CD8-positive, alpha-beta memory T cell (primary cell): ENCODE measurements around the gene DGLUCY. TPM values are rescaled to one million over a fixed set of nuclear protein-coding genes. Genes with fewer than 3 reads are reported as not detected.
"Not testable (repeated sequence)": the region's sequence is repeated elsewhere in the genome, so short reads cannot be mapped to it uniquely, and the experiment has no call there.

Source experiments
- CTCF ChIA-PET: fragments of 350-600 bp; sonication (Branson Sonifier 250); formaldehyde crosslinking; loops from one replicate; lab custom pipeline; 2021; ENCODE audit warnings: antibody characterized with exemption; lab: Charles Lee
- POLR2A ChIA-PET: fragments of 350-600 bp; sonication (Branson Sonifier 250); formaldehyde crosslinking; loops from one replicate; lab custom pipeline; 2021; ENCODE audit warnings: antibody characterized with exemption; lab: Charles Lee
- DNase-seq, 5 donors: peaks; one replicate each; pipeline versions ENCODE4 v3.0.0 to v3.0.0-alpha.2; 2020 to 2022; ENCODE audit warnings: mixed read lengths in 1 of 5
- H3K27ac ChIP-seq: one replicate; pipeline ENCODE4 v1.7.0; 2013; ENCODE audit warnings: low read depth, mild to moderate bottlenecking, low read length, moderate library complexity
- H3K27me3 ChIP-seq: 2 replicates; pipeline ENCODE4 v1.7.0; 2013; ENCODE audit warnings: low read length, mild to moderate bottlenecking; ENCODE audit not compliant: insufficient read depth, poor library complexity, severe bottlenecking
- H3K36me3 ChIP-seq: 2 replicates; pipeline ENCODE4 v1.7.0; 2013; ENCODE audit warnings: mild to moderate bottlenecking, low read length, moderate library complexity; ENCODE audit not compliant: insufficient read depth
- H3K4me1 ChIP-seq: 2 replicates; pipeline ENCODE4 v1.7.0; 2013; ENCODE audit warnings: mild to moderate bottlenecking, low read length, moderate library complexity; ENCODE audit not compliant: insufficient read depth
- H3K4me3 ChIP-seq: 2 replicates; pipeline ENCODE4 v1.7.0; 2013; ENCODE audit warnings: mild to moderate bottlenecking, low read length
- H3K9me3 ChIP-seq: 2 replicates; pipeline ENCODE4 v1.7.0; 2013; ENCODE audit warnings: mild to moderate bottlenecking, low read length
- H3K27ac Mint-ChIP-seq, 8 donors: one replicate each; pipeline ENCODE4 v1.8.0; 2020 to 2021; ENCODE audit warnings: mixed read lengths in 8 of 8, mild to moderate bottlenecking in 6 of 8, inconsistent platforms in 3 of 8, moderate library complexity in 3 of 8
- H3K27me3 Mint-ChIP-seq, 2 donors: one replicate each; pipeline ENCODE4 v1.8.0; 2020 to 2021; ENCODE audit warnings: mixed read lengths in 2 of 2, mild to moderate bottlenecking in 1 of 2, moderate library complexity in 1 of 2
- H3K36me3 Mint-ChIP-seq, 3 donors: one replicate each; pipeline ENCODE4 v1.8.0; 2020 to 2021; ENCODE audit warnings: mixed read lengths in 3 of 3, inconsistent platforms in 1 of 3, mild to moderate bottlenecking in 1 of 3
- H3K4me1 Mint-ChIP-seq, 3 donors: one replicate each; pipeline ENCODE4 v1.8.0; 2020 to 2021; ENCODE audit warnings: mixed read lengths in 3 of 3, inconsistent platforms in 1 of 3, mild to moderate bottlenecking in 1 of 3
- H3K4me3 Mint-ChIP-seq, 7 donors: one replicate each; pipeline ENCODE4 v1.8.0; 2020 to 2021; ENCODE audit warnings: mixed read lengths in 7 of 7, mild to moderate bottlenecking in 6 of 7, moderate library complexity in 4 of 7, inconsistent platforms in 2 of 7
- H3K9me3 Mint-ChIP-seq, 5 donors: one replicate each; pipeline ENCODE4 v1.8.0; 2020 to 2022; ENCODE audit warnings: mixed read lengths in 5 of 5, mild to moderate bottlenecking in 3 of 5, moderate library complexity in 2 of 5, inconsistent platforms in 1 of 5
- polyA plus RNA-seq: library from polyadenylated mRNA; unstranded; fragments of 300-500 nt; fragmentation: Illumina TruSeq; gene quantifications from one replicate; pipeline ENCODE4 v1.2.3, GENCODE V29; 2021
- total RNA-seq, 2 experiments: library from RNA; stranded (reverse); gene quantifications; one replicate each; pipeline ENCODE4 v1.2.3, GENCODE V29; 2021

DGLUCY gene
- total and polyA plus RNA-seq, 3 experiments from 2014 or later: 45.3 to 55.5 (median 48.7) TPM

GRCh38 chr14:91244501-91244901 is 130.6 kb downstream of the DGLUCY start, which contains the start of gene GPR68:
TSS of gene GPR68 (minus strand) at chr14:91244704. CDS start at chr14:91235050, 9,654 bp downstream.
- Histone ChIP-seq H3K9me3 (no peaks in the 10 kb centered on the region), H3K27me3 (no peaks in the 10 kb centered on the region), H3K27ac (peak within 1 kb of the TSS; percentile 94), H3K36me3 (no peaks in the 10 kb centered on the region), H3K4me3 (peak within 1 kb of the TSS; percentile 82), H3K4me1 (peaks cover 80% of the 10 kb centered on the region)
- H3K27me3 Mint-ChIP-seq: peaks cover 0 to 5% of the 10 kb centered on the region in 2 donors
- DNase-seq: peak in 2 of 5 donors; percentile 29 to 62
- ChIA-PET CTCF (interaction anchor here (1.0 to 6.9 kb wide), 13 partner anchors 7 to 341 kb away, joined by 3 to 43 read pairs (median 5); no protein-coding TSS in a partner anchor), POLR2A (interaction anchor here (0.7 to 5.1 kb wide), 10 partner anchors 7 to 184 kb away, joined by 3 to 88 read pairs (median 6); partner anchors contain the start of gene RPS6KA5)
- H3K4me3 Mint-ChIP-seq: peak within 1 kb of the TSS; percentile 87 to 95 (median 92)
- H3K36me3 Mint-ChIP-seq: peaks cover 12 to 34% (median 18%) of the 10 kb centered on the region in 3 donors
- H3K9me3 Mint-ChIP-seq: peaks cover 0 to 2% (median 1%) of the 10 kb centered on the region in 5 donors
- peak within 1 kb of the TSS; percentile 85 to 100 (median 94) for H3K27ac Mint-ChIP-seq
- H3K4me1 Mint-ChIP-seq: peaks cover 84 to 97% (median 95%) of the 10 kb centered on the region in 3 donors

GRCh38 chr14:91245029-91245428 is 131.2 kb downstream of the DGLUCY start:
- H3K27me3 Mint-ChIP-seq: peaks cover 0 to 5% of the 10 kb centered on the region in 2 donors
- POLR2A ChIA-PET: interaction anchor here (0.7 to 5.1 kb wide), 12 partner anchors 7 to 275 kb away, joined by 3 to 88 read pairs (median 5); partner anchors contain the start of gene RPS6KA5
- peak overlapping the region; percentile 82 for H3K4me3 ChIP-seq

GRCh38 chr14:91245616-91246015 is 131.7 kb downstream of the DGLUCY start:
- Mint-ChIP-seq H3K4me3 (peak overlapping the region; percentile 76 to 92 (median 85)), H3K36me3 (peaks cover 8 to 28% (median 17%) of the 10 kb centered on the region in 3 donors), H3K4me1 (peaks cover 85 to 97% (median 95%) of the 10 kb centered on the region in 3 donors), H3K27ac (peak overlapping the region; percentile 85 to 100 (median 94))
- ChIA-PET POLR2A (interaction anchor here (0.7 to 4.8 kb wide), 9 partner anchors 9 to 275 kb away, joined by 3 to 88 read pairs (median 5); partner anchors contain the start of gene RPS6KA5), CTCF (interaction anchor here (0.7 to 6.9 kb wide), 13 partner anchors 13 to 342 kb away, joined by 3 to 43 read pairs (median 5); no protein-coding TSS in a partner anchor)
- not testable (repeated sequence) for H3K9me3 ChIP-seq, H3K27me3 ChIP-seq, H3K9me3 Mint-ChIP-seq, H3K27me3 Mint-ChIP-seq, H3K36me3 ChIP-seq
- Histone ChIP-seq H3K4me3 (peak overlapping the region; percentile 47), H3K4me1 (peaks cover 91% of the 10 kb centered on the region), H3K27ac (peak overlapping the region; percentile 94)
- peak in 1 of 5 donors; percentile 59 for DNase-seq

More at GRCh38 chr14:91245029-91245428, 131.2 kb downstream of the DGLUCY start:
- Mint-ChIP-seq H3K9me3 (peaks cover 0 to 2% (median 1%) of the 10 kb centered on the region in 5 donors), H3K36me3 (peaks cover 8 to 30% (median 17%) of the 10 kb centered on the region in 3 donors), H3K4me1 (peaks cover 85 to 97% (median 95%) of the 10 kb centered on the region in 3 donors), H3K4me3 (peak overlapping the region; percentile 87 to 95 (median 92)), H3K27ac (peak overlapping the region; percentile 85 to 100 (median 94))
- Histone ChIP-seq H3K27ac (peak overlapping the region; percentile 94), H3K36me3 (no peaks in the 10 kb centered on the region), H3K27me3 (no peaks in the 10 kb centered on the region), H3K4me1 (peaks cover 85% of the 10 kb centered on the region), H3K9me3 (no peaks in the 10 kb centered on the region)
- CTCF ChIA-PET: interaction anchor here (1.0 to 6.9 kb wide), 13 partner anchors 11 to 342 kb away, joined by 3 to 43 read pairs (median 3); no protein-coding TSS in a partner anchor
- peak; percentile 54 to 88 (median 72) for DNase-seq

- Histone ChIP-seq H3K9me3 (no peaks in the 10 kb centered on the region), H3K27ac (peak overlapping the region; percentile 94), H3K4me1 (peaks cover 91% of the 10 kb centered on the region), H3K4me3 (peak overlapping the region; percentile 20), H3K27me3 (no peaks in the 10 kb centered on the region), H3K36me3 (no peaks in the 10 kb centered on the region)
- H3K4me3 Mint-ChIP-seq: peak overlapping the region; percentile 76 to 92 (median 85)
- H3K4me1 Mint-ChIP-seq: peaks cover 85 to 96% (median 95%) of the 10 kb centered on the region in 3 donors
- CTCF ChIA-PET: interaction anchor here (0.7 to 6.9 kb wide), 9 partner anchors 17 to 182 kb away, joined by 3 to 43 read pairs (median 4); no protein-coding TSS in a partner anchor
- H3K9me3 Mint-ChIP-seq: peaks cover 0 to 2% (median 1%) of the 10 kb centered on the region in 5 donors
- H3K36me3 Mint-ChIP-seq: peaks cover 8 to 27% (median 16%) of the 10 kb centered on the region in 3 donors
- peaks cover 0 to 5% of the 10 kb centered on the region in 2 donors for H3K27me3 Mint-ChIP-seq
- DNase-seq: peak; percentile 63 to 93 (median 83)
- POLR2A ChIA-PET: interaction anchor here (1.0 to 4.8 kb wide), 6 partner anchors 10 to 71 kb away, joined by 3 to 88 read pairs (median 4); no protein-coding TSS in a partner anchor
- H3K27ac Mint-ChIP-seq: peak overlapping the region; percentile 85 to 100 (median 94)
Observed at GRCh38 chr14:91246051-91246852, 132.4 kb downstream of the DGLUCY start.

- peak overlapping the region; percentile 30 for H3K4me3 ChIP-seq
- no peaks in the 10 kb centered on the region for H3K36me3 ChIP-seq
- ChIA-PET CTCF (interaction anchor here (0.9 to 3.8 kb wide), 7 partner anchors 7 to 73 kb away, joined by 3 to 19 read pairs (median 4); partner anchors contain the start of gene GPR68), POLR2A (interaction anchor here (0.6 to 3.7 kb wide), 7 partner anchors 8 to 573 kb away, joined by 3 to 29 read pairs (median 7); partner anchors contain the start of gene GPR68)
- DNase-seq: peak in 4 of 5 donors; percentile 46 to 79 (median 53)
- no peaks in the 10 kb centered on the region for H3K9me3 ChIP-seq
- peaks cover 74 to 89% (median 89%) of the 10 kb centered on the region in 3 donors for H3K4me1 Mint-ChIP-seq
- H3K27me3 Mint-ChIP-seq: peaks cover 0 to 2% of the 10 kb centered on the region in 2 donors
- H3K4me3 Mint-ChIP-seq: peak overlapping the region; percentile 60 to 81 (median 77)
- H3K4me1 ChIP-seq: peaks cover 87% of the 10 kb centered on the region
- H3K9me3 Mint-ChIP-seq: peaks cover 0 to 2% (median 1%) of the 10 kb centered on the region in 5 donors
- peak overlapping the region; percentile 79 for H3K27ac ChIP-seq
- no peaks in the 10 kb centered on the region for H3K27me3 ChIP-seq
- H3K27ac Mint-ChIP-seq: peak overlapping the region; percentile 90 to 98 (median 93)
- peaks cover 5 to 13% (median 7%) of the 10 kb centered on the region in 3 donors for H3K36me3 Mint-ChIP-seq
Observed at GRCh38 chr14:91249841-91250616, 136.2 kb downstream of the DGLUCY start.

GRCh38 chr14:91250912-91251311 is 137.0 kb downstream of the DGLUCY start:
- peak overlapping the region; percentile 79 for H3K27ac ChIP-seq
- Mint-ChIP-seq H3K27ac (peak overlapping the region; percentile 90 to 98 (median 93)), H3K9me3 (no peaks in the 10 kb centered on the region), H3K36me3 (peaks cover 5 to 12% (median 7%) of the 10 kb centered on the region in 3 donors), H3K27me3 (peaks cover 0 to 2% of the 10 kb centered on the region in 2 donors), H3K4me3 (peak overlapping the region; percentile 60 to 81 (median 77)), H3K4me1 (peaks cover 76 to 89% (median 89%) of the 10 kb centered on the region in 3 donors)
- no peaks in the 10 kb centered on the region for H3K9me3 ChIP-seq
- DNase-seq: no peak
- H3K27me3 ChIP-seq: no peaks in the 10 kb centered on the region
- POLR2A ChIA-PET: interaction anchor here (0.6 to 3.7 kb wide), 5 partner anchors 8 to 572 kb away, joined by 3 to 29 read pairs (median 13); partner anchors contain the start of gene GPR68
- CTCF ChIA-PET: interaction anchor here (1.4 to 3.8 kb wide), 4 partner anchors 8 to 74 kb away, joined by 4 to 19 read pairs (median 12); partner anchors contain the start of gene GPR68
- peak overlapping the region; percentile 3 for H3K4me3 ChIP-seq
- H3K36me3 ChIP-seq: no peaks in the 10 kb centered on the region
- H3K4me1 ChIP-seq: peaks cover 81% of the 10 kb centered on the region
